Coronary artery (tissue), 2 donors: ENCODE data around the gene TMEM184B.
A peak's percentile ranks its signal among the peaks of the same experiment; 100 is the strongest.

Experiments
- DNase-seq: peaks from one replicate; pipeline ENCODE4 v3.0.0-alpha.2; 2017; ENCODE audit warnings: low spot score
- H3K27ac ChIP-seq, 2 donors: fragments of 200-600 bp; sonication (generic); one replicate each; pipeline ENCODE4 v1.5.1; 2016 to 2019
- H3K4me3 ChIP-seq: fragments of 200-600 bp; sonication (generic); 2 replicates; pipeline ENCODE4 v1.5.1; 2016; ENCODE audit warnings: mild to moderate bottlenecking, moderate library complexity
- TF ChIP-seq, protein P1 (sequence below): fragments of 200-600 bp; sonication (generic); IDR thresholded peaks from one replicate; pipeline ENCODE4 v1.5.1; 2019; ENCODE audit warnings: antibody characterized with exemption

TMEM184B gene

DNA sequence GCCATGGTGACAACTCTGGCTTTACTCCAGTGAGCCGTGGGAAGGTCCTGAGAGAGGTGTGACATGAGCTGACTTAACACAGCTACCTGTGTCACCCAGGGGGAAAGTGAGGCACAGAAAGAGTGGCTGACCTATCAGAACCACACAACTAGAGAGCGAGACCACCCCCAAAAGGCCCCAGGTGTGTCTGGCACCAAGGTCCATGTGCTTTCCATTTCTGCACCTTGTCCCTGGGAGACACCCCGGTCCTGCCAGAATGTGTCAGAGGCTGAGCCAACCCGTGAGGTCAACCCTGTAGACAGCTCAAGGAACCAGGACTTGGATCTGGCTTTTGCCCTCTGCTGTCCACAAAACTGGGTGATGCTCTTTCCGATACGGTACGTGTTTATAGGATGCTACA is 61.3 kb downstream of the TMEM184B start:
- H3K27ac ChIP-seq = no peak overlapping the region
- TF ChIP-seq, protein P1, sequence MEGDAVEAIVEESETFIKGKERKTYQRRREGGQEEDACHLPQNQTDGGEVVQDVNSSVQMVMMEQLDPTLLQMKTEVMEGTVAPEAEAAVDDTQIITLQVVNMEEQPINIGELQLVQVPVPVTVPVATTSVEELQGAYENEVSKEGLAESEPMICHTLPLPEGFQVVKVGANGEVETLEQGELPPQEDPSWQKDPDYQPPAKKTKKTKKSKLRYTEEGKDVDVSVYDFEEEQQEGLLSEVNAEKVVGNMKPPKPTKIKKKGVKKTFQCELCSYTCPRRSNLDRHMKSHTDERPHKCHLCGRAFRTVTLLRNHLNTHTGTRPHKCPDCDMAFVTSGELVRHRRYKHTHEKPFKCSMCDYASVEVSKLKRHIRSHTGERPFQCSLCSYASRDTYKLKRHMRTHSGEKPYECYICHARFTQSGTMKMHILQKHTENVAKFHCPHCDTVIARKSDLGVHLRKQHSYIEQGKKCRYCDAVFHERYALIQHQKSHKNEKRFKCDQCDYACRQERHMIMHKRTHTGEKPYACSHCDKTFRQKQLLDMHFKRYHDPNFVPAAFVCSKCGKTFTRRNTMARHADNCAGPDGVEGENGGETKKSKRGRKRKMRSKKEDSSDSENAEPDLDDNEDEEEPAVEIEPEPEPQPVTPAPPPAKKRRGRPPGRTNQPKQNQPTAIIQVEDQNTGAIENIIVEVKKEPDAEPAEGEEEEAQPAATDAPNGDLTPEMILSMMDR = no peak
- no peak overlapping the region for H3K4me3 ChIP-seq
- DNase-seq = no peak

DNA sequence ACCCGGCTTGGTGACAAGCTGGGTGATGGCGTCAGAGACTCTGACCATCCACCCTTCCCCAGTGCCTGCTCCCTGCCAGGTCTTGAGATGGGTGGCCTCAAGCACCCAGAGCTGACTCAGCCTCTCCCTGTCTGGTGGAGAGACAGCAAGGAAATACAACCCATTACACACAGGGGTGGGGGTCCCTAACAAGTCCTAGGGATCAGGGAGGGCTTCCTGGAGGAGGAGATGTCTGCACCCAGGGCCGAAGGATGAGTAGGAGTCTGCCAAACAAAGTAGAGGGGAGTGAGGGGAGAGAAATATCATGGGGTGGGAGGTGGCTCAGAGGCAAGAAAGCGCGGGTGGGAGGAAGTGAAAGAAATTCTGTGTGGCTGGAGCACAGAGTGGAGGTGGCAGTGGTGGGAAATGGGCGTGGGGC is 64.2 kb downstream of the TMEM184B start:
- TF ChIP-seq, protein P1 = no peak
- Histone ChIP-seq H3K4me3 (no peak overlapping the region), H3K27ac (no peak overlapping the region)
- DNase-seq = no peak

DNA sequence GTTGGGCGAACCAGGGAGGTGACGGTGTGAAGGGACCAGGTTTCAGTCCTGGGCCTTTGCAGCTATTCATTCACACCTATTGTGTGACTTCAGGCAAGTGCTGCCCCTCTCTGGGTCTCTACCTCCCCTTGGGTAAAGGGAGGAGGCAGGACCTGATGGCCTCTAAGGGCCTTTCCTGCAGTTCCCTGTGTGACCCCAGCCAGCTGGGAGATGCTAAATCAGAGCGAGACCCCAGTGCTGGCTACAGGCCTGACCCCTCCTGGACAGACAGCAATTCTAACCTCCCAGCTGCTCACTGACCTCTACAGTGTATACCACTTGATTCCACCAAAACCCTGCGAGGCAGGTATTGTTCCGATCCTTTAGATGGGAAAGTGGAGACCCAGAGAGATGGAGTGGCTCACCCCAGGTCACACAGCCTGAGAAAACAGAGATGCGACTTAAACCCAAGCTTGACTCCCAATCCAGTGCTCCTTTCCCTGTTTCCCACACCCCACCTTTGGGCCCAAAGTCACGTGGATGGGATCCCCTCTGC is 64.8 kb downstream of the TMEM184B start:
- TF ChIP-seq, protein P1 = no peak

DNA sequence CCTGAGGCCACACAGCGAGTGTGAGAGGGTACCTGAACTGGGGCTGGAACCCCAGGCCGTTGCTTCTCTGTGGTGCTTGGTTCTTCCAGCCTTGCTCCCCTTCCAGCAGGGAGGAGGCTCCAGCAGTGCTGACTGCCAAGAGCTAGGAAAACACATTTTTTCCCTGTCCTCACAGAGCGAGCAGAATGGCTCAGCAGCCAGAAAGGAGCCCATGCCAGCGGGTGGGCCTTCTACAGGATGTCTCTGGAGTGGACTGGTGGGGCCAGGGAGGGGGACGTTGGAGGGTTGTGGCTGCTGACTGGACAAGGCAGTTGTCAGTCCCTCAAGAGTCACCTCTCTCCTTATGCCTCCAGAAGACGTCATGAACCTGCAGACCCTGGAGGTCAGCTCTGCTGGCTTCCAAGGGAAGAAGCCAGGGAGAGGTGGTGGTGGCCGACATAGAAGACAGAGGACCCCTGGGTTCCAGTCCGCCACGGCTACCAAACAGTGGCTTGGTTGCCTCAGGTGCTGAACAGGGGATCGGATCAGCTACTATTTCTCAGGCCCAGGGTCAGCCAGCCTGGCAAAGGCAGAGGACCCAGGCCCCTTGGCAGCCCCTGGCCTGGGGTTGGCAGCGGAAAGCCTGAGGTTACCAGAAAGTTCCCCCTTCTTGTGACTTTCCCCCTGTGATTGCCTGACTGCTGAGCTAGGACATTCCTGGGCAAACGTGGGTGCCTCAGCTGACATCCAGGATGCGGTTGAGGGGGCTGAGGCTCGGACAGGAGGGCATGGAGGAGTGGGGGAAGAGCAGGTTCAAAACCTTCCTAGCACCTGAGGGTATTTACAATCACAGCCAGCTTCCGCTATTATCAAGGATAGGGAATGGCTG is 67.3 kb downstream of the TMEM184B start:
- DNase-seq = peak; percentile 97
- peak overlapping the region; percentile 99 for H3K27ac ChIP-seq
- TF ChIP-seq, protein P1 = no peak
- peak overlapping the region; percentile 39 for H3K4me3 ChIP-seq

More for the DNA sequence above, 64.8 kb downstream of the TMEM184B start:
- no peak overlapping the region for H3K4me3 ChIP-seq
- DNase-seq = no peak
- no peak overlapping the region for H3K27ac ChIP-seq

DNA sequence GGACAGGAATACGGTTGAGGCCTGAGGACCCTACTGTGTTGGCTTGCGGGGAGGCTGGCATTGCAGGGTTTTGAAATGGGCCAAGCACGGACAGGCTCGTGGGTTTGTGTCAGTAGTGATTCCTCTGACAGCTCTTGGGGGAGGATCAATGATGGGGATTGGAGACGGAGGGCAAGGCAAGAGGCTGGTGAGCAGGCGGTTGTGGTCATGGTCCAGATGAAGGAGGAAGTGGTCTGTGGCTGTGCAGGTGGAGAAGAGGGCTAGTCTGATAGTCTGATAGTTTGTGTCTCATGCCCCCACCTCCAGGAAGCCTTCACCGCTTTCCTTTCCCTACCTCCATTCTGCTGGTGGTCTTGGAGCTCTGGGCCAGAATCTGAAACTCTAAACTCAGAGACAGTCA is 68.0 kb downstream of the TMEM184B start:
- DNase-seq = no peak
- peak overlapping the region; percentile 99 for H3K27ac ChIP-seq
- TF ChIP-seq, protein P1 = no peak
- H3K4me3 ChIP-seq = peak overlapping the region; percentile 39

DNA sequence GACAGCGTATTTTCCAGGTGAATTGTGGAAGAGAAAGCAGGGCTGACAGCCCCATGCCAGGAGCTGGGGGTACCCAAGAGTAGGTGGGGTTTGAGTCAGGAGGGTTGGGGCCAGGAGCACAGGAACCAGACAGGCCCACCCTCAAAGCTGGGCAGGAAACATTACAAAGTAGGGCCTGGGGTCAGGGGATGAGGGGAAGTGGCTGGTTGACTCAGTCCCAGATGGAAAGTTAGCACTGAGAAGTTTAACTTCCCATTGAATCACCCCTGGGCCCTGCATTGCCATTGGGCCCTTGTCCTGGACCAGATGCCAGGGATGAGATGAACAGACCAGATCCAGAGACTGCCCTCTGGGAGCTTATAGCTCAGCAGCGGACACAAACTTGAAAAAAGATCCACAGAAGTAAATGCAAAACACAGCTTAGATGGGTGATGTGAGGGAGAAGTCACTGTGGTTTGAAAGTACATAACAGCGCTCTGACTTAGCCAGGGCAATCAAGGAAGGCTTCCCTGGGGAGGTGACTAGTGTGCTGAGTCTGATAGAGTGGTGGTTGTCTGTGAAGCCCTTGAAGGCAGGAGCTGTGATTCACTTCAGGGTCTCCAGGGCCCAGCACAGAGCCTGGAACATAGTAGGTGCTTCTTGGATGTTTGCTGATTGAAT is 68.8 kb downstream of the TMEM184B start:
- DNase-seq = no peak
- H3K4me3 ChIP-seq = peak overlapping the region; percentile 92
- peak overlapping the region; percentile 99 for H3K27ac ChIP-seq
- TF ChIP-seq, protein P1 = no peak
